GM21619 (cell line): ENCODE data around the gene MCCD1.
"Not testable (repeated sequence)": the region's sequence is repeated elsewhere in the genome, so short reads cannot be mapped to it uniquely, and the experiment has no call there.

Experiments used
- ATAC-seq: cut with Tn5 transposase; IDR thresholded peaks from one replicate; pipeline ENCODE4 v1.9.1; 2021; ENCODE audit not compliant: unreplicated experiment

The MCCD1 gene, protein sequence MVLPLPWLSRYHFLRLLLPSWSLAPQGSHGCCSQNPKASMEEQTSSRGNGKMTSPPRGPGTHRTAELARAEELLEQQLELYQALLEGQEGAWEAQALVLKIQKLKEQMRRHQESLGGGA

GRCh38 chr6:31528821-31529328 lies at the start of gene MCCD1:
Gene MCCD1, plus strand, starts transcription at chr6:31528962. Its CDS starts 53 bp downstream, at chr6:31529015.
- no peak for ATAC-seq

- no peak for ATAC-seq
Measured at GRCh38 chr6:31479151-31479932, 49.4 kb upstream of the MCCD1 start.

GRCh38 chr6:31479933-31480535 lies 48.7 kb upstream of the MCCD1 start:
- no peak for ATAC-seq

DNA sequence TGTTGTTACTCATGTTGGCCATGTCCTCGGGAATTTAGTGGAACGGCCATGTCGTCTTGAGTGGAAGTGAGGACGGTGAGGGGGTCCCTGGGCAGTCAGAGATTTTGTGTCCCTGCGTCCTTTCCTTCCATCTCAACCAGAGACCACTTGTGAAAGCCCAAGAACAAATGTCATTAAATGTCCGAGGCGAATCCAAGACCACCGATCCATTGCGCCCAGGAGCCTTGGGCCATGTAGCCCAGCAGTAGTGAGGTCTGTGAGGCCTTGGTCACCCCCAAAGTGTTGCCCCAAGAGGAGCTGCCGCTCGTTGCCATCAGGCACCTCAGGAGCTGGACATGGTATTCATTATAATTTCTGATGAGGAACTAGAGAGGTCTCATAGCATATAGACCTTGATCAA lies 48.2 kb upstream of the MCCD1 start:
- no peak for ATAC-seq

- no peak for ATAC-seq
Measured at GRCh38 chr6:31483392-31483791, 45.4 kb upstream of the MCCD1 start.

DNA sequence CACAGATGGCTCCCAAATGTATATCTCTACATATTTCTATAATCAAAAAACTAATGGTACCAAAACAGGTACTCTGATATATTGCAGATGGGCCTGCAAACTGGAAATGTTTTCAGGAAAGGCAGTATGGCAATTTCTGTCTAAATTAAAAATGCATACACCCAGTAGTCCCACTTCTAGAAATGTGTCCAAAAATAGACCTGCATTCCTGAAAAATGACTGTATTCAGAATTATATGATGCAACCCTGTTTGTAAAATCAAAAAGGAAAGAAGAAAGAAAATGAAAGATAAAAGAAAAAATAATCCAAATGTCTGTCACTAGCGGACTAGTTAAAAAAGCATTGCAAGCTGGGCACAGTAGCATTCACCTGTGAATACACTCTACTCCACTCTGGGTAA lies 43.7 kb upstream of the MCCD1 start:
- ATAC-seq: no peak

GRCh38 chr6:31486065-31486837 lies 42.5 kb upstream of the MCCD1 start:
- ATAC-seq: not testable (repeated sequence)

DNA sequence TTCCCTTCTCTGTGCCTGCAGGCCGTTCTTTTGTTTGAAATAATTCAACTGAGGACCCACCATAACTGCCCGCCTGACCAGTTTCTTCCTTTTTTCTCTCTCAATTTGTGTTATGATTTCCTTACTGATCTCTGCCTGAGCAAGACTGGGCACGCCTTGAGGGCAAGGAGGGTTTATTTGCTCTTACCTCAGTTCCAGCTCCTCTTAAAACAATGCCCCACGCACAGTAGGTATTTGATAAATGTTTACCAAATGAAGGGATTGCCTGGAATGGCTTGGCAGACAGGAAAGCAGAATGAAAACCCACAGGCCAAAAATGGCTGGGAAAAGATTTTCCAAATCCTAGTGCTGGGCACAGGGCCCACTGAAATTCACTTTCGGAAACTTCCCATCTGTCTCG lies 41.1 kb upstream of the MCCD1 start:
- not testable (repeated sequence) for ATAC-seq

DNA sequence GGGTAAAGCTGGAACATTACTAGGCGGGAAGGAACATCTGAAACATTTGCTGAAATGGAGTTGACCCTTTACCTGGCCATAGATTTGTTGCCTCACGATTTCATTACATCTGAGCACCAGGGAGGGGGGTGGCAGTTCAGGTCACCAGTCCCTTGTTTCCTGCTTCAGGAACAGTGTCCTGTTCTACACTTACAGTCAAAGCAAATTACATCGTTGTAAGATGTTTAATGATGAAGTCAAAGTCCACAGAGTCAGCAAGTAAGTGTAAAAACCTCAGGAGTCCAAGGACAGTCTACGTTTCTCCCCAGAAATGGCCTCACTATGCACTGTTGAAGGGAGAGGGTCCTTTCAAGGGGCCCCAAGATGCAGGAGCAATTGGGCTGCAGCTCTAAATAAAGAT lies 39.7 kb upstream of the MCCD1 start:
- ATAC-seq: no peak

GRCh38 chr6:31490115-31490873 lies 38.5 kb upstream of the MCCD1 start:
- ATAC-seq: no peak

- not testable (repeated sequence) for ATAC-seq
Measured at GRCh38 chr6:31493550-31493874, 35.2 kb upstream of the MCCD1 start.

DNA sequence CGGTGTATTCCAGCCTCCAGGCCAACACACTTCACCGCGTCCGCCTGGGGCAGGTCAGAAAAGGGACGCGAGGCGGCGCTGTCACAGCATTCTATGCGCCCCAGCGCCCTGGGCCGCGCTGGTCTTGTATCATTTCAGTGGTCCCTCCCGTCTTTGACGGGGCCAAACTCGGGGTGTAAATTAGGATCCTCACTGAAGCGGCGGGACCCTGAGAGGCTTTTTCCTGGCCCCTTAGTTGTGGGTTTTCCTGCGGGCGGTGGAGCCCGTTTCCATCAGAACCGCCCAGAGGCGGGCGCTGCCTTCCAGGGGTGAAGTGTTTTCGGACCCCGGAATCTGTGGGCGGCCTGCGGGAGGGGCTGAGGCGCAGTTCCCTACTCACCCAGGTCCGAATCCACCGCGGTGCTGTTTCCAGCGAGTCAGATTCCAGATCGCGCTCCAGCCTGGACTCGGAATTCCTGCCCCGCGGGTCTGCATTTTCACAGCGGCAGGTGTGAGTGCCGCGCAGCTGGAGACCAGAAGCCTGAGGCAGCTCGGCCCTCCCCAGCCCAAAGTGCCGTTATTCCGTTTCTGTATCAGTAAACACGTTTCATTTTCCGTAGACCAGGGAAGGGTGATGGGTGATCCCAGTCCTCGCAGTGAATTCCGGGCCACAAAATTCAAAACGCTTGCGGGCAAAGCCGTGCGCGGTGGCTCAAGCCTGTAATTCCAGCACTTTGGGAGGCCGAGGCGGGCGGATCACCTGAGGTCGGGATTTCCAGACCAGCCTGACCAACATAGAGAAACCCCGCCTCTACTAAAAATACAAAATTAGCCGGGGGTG lies 34.7 kb upstream of the MCCD1 start:
- no peak for ATAC-seq

- no peak for ATAC-seq
Measured at GRCh38 chr6:31495580-31495979, 33.2 kb upstream of the MCCD1 start.

DNA sequence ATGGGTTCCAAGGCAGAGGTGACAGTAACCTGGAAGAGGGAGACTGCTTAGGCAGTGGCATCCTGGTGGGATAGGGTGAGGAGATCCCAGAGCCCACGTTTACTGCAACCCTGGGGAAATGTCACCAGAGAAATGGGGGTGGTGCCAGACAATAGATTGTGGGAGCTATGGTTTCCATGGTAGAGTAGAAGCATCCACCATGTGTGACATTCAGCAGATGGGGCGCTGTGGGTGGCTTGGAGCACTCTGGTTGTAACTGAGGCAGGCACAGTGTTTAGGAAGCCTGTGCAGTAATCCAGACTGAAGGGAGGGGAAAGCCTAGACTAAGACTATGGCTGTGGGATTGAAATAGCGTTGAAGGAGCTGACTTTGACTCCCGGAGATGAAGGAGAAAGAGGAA lies 31.9 kb upstream of the MCCD1 start:
- ATAC-seq: not testable (repeated sequence)

- ATAC-seq: peak; percentile 48
Measured at GRCh38 chr6:31497531-31498476, 31.0 kb upstream of the MCCD1 start, which contains the start of gene MICB. Gene MICB, plus strand, starts transcription at chr6:31498145. Its CDS starts 49 bp downstream, at chr6:31498194.

GRCh38 chr6:31498748-31499147 lies 30.0 kb upstream of the MCCD1 start:
- no peak for ATAC-seq

DNA sequence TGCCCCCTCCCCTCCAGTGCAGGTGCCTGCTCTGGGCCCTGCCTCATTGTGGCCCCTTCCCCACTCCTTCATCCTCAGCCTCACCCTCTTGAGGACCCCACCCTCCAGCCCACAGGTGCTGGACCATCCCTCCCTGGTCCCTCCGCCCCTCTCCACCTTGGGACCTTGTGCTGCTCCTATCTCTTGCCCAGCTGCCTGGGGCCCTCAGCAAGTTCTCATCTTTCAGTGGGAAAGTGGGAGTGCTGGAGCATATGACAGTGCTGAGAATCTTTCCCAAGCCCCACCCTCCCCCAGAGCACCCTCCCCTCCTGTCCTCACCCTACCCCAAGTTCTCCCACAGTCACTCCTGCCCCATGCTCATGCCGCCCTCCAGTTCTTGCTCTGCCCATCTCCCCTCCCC lies 29.1 kb upstream of the MCCD1 start:
- not testable (repeated sequence) for ATAC-seq

GRCh38 chr6:31502586-31502985 lies 26.2 kb upstream of the MCCD1 start:
- no peak for ATAC-seq

DNA sequence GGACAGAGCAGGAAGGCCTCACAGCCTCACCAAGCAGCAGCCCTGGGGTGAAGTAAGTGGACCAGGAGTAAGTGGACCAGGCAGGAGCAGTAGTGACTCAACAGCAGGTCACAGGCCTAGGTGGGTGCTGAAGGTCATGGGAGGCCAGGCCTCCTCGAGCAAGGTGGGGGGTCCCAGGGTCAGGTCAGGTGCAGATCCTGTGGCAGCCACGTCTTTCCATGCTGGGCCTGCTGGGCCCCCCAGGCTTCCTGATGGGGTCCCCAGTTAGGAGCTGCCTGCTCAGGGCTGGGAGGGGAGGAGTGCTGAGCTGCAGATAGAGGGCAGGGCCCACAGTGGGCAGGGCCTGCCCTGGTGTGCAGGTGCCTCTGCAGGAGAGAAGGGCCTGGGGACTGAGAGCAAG lies 19.7 kb upstream of the MCCD1 start:
- ATAC-seq: not testable (repeated sequence)
